Chondrocyte (in vitro differentiated cells): ENCODE results near the gene PSME3. TPM values are rescaled to one million over a fixed set of nuclear protein-coding genes. Genes with fewer than 3 reads are reported as not detected.
"Not testable (repeated sequence)": the region's sequence is repeated elsewhere in the genome, so short reads cannot be mapped to it uniquely, and the experiment has no call there.

Experiments
- DNase-seq: peaks from one replicate; pipeline ENCODE4 v3.0.0; 2021; ENCODE audit warnings: mixed read lengths, low spot score
- H3K27ac Mint-ChIP-seq: one replicate; pipeline ENCODE4 v1.8.0; 2021; ENCODE audit warnings: mild to moderate bottlenecking, moderate library complexity, mixed read lengths; ENCODE audit not compliant: unreplicated experiment
- H3K27me3 Mint-ChIP-seq: 2 replicates; pipeline ENCODE4 v1.8.0; 2021; ENCODE audit warnings: low read depth, mixed read lengths
- H3K36me3 Mint-ChIP-seq: 2 replicates; pipeline ENCODE4 v1.8.0; 2021; ENCODE audit warnings: low read depth, mixed read lengths
- H3K4me1 Mint-ChIP-seq: 2 replicates; pipeline ENCODE4 v1.8.0; 2021; ENCODE audit warnings: low read depth, mild to moderate bottlenecking, mixed read lengths
- H3K4me3 Mint-ChIP-seq: one replicate; pipeline ENCODE4 v1.8.0; 2021; ENCODE audit warnings: mild to moderate bottlenecking, moderate library complexity, mixed read lengths; ENCODE audit not compliant: unreplicated experiment
- H3K9me3 Mint-ChIP-seq: 2 replicates; pipeline ENCODE4 v1.8.0; 2021; ENCODE audit warnings: low read depth, mixed read lengths
- total RNA-seq: library from RNA; stranded (reverse); gene quantifications from 3 replicates; pipeline ENCODE4 v1.2.1, GENCODE V29; 2021
- TF ChIP-seq, protein P1 (sequence below): fragments of 200-600 bp; sonication (generic); IDR thresholded peaks from 2 replicates; pipeline ENCODE4 v1.5.0; 2021; ENCODE audit warnings: antibody characterized with exemption, mild to moderate bottlenecking, moderate library complexity

The PSME3 gene
- total RNA-seq, 1 donor from 2014 or later, result 111 TPM

- peaks cover 8% of the 10 kb centered on the region for H3K36me3 Mint-ChIP-seq
- peaks cover 18% of the 10 kb centered on the region for H3K4me1 Mint-ChIP-seq
- no peak overlapping the region for H3K27ac Mint-ChIP-seq
- DNase-seq, result no peak
- H3K4me3 Mint-ChIP-seq, result no peak overlapping the region
- H3K27me3 Mint-ChIP-seq, result peaks cover 8% of the 10 kb centered on the region
- TF ChIP-seq, protein P1, sequence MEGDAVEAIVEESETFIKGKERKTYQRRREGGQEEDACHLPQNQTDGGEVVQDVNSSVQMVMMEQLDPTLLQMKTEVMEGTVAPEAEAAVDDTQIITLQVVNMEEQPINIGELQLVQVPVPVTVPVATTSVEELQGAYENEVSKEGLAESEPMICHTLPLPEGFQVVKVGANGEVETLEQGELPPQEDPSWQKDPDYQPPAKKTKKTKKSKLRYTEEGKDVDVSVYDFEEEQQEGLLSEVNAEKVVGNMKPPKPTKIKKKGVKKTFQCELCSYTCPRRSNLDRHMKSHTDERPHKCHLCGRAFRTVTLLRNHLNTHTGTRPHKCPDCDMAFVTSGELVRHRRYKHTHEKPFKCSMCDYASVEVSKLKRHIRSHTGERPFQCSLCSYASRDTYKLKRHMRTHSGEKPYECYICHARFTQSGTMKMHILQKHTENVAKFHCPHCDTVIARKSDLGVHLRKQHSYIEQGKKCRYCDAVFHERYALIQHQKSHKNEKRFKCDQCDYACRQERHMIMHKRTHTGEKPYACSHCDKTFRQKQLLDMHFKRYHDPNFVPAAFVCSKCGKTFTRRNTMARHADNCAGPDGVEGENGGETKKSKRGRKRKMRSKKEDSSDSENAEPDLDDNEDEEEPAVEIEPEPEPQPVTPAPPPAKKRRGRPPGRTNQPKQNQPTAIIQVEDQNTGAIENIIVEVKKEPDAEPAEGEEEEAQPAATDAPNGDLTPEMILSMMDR, result no peak
- H3K9me3 Mint-ChIP-seq, result peaks cover 14% of the 10 kb centered on the region
Observed at GRCh38 chr17:42872251-42872965, 39.2 kb downstream of the PSME3 start.

DNA sequence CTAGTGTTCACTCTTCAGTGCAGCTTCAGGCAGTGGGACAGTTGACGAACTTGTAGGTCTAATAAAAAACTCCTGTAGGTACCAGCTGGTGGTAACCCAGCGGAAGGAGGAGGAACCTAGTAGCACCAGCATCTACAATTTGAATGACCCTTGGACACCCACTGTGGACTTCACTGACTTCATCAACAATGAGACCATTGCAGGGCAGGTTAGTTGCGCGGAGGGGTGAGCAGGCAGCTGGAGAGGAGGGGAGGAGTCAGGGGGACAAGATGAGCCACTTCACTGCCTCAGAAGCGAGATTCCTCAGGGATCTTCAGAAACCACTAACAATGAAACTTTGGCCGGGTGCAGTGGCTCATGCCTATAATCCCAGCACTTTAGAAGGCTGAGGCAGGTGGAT lies 40.1 kb downstream of the PSME3 start:
- peaks cover 21% of the 10 kb centered on the region for H3K4me1 Mint-ChIP-seq
- peaks cover 8% of the 10 kb centered on the region for H3K36me3 Mint-ChIP-seq
- no peak overlapping the region for H3K27ac Mint-ChIP-seq
- peaks cover 14% of the 10 kb centered on the region for H3K9me3 Mint-ChIP-seq
- H3K4me3 Mint-ChIP-seq, result no peak overlapping the region
- TF ChIP-seq, protein P1, result no peak
- no peak for DNase-seq
- peaks cover 16% of the 10 kb centered on the region for H3K27me3 Mint-ChIP-seq

DNA sequence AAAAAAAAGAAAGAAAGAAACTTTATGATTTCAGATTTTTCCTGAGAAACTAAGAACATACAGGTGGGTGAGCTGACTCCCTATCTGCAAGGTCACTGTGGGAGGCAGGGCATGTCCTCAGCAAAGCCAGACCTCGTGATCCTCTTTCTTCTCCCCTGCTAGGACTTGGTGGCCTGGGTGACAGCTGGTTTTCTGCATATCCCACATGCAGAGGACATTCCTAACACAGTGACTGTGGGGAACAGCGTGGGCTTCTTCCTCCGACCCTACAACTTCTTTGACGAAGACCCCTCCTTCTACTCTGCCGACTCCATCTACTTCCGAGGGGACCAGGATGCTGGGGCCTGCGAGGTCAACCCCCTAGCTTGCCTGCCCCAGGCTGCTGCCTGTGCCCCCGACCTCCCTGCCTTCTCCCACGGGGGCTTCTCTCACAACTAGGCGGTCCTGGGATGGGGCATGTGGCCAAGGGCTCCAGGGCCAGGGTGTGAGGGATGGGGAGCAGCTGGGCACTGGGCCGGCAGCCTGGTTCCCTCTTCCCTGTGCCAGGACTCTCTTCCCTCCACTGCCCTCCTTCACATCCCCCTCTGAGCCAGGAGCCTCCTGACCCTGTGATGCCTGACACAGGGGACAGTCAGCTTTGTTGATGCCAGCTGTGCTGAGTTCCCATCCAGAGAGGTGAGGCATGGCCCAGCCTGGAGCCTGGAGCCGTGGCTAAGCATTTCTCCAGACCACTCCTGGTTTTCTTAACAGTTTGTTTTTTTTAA lies 40.9 kb downstream of the PSME3 start:
- Mint-ChIP-seq H3K9me3 (peaks cover 14% of the 10 kb centered on the region), H3K27me3 (peaks cover 20% of the 10 kb centered on the region), H3K4me1 (peaks cover 26% of the 10 kb centered on the region)
- H3K27ac Mint-ChIP-seq, H3K36me3 Mint-ChIP-seq, DNase-seq, H3K4me3 Mint-ChIP-seq: not testable (repeated sequence)

DNA sequence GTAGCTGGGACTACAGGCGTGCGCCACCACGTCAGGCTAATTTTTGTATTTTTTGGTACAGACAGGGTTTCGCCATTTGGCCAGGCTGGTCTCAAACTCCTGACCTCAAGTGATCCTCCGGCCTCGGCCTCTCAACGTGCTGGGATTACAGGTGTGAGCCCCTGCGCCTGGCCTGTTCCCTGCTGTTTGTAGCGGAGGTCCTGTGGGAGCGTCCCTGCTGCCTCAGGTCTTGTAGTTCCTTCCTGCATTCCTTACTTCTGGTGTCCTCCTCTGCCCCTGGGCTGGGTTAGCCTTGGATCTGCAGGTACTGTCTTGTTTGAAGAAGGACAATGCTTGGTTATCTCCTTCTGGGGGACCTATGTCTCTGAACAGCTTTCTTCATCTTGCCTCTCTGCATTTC lies 43.8 kb downstream of the PSME3 start:
- Mint-ChIP-seq H3K9me3 (peaks cover 3% of the 10 kb centered on the region), H3K4me1 (peaks cover 32% of the 10 kb centered on the region), H3K27ac (no peak overlapping the region), H3K4me3 (no peak overlapping the region), H3K36me3 (peaks cover 3% of the 10 kb centered on the region), H3K27me3 (peaks cover 22% of the 10 kb centered on the region)
- DNase-seq, result no peak
- TF ChIP-seq, protein P1, result no peak

DNA sequence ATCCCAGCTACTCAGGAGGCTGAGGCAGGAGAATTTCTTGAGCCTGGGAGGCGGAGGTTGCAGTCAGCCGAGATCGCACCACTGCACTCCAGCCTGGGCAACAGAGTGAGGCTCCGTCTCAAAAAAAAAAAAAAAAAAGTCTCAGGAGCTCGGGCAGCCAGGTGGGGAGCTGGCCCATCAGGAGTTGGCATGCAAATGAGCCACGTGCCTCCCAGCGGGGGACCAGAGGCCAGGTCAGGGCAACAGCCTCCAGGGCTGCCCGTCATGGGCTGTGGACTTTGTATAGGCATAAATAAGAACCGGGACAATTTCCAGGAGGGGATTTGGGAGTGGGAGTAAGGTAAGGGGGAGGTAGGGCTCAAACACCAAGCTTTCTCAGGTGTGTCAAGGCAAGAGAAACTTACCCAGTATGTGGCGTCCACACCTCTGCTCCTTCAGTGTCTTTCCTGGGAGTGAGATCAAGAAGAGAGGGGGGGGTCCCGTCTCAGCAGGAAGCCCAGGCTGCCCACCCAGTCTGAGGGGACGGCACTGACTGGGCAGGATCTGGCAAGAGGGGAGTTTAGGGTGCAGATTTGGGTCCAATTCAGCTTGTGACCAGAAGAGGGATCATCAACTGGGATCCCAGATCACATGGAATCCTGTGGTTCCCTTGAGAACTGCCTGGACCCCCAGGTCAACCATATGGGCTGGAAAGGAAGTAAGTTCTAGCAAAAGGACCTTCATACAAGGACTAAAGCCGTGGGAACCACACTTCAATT lies 45.1 kb downstream of the PSME3 start:
- peaks cover 3% of the 10 kb centered on the region for H3K36me3 Mint-ChIP-seq
- no peak overlapping the region for H3K4me3 Mint-ChIP-seq
- peaks cover 3% of the 10 kb centered on the region for H3K9me3 Mint-ChIP-seq
- TF ChIP-seq, protein P1, result peak; percentile 34
- no peak for DNase-seq
- H3K4me1 Mint-ChIP-seq, result peaks cover 28% of the 10 kb centered on the region
- peak overlapping the region; percentile 2 for H3K27ac Mint-ChIP-seq
- H3K27me3 Mint-ChIP-seq, result peaks cover 21% of the 10 kb centered on the region
